CD4-positive, alpha-beta T cell (primary cell): ENCODE measurements around the gene SCARB1. TPM values are rescaled to one million over a fixed set of nuclear protein-coding genes. Genes with fewer than 3 reads are reported as not detected.

Source experiments
- ATAC-seq: fragments of 200-7000 bp; cut with Tn5 transposase; one replicate; pipeline ENCODE4 v1.10.0; 2022; ENCODE audit warnings: mild to moderate bottlenecking; ENCODE audit not compliant: poor library complexity
- CTCF ChIA-PET: fragments of 350-600 bp; sonication (Branson Sonifier 250); formaldehyde crosslinking; loops from one replicate; lab custom pipeline; 2021; ENCODE audit warnings: antibody characterized with exemption, inconsistent platforms; lab: Charles Lee
- POLR2A ChIA-PET: fragments of 350-600 bp; sonication (Branson Sonifier 250); formaldehyde crosslinking; loops from one replicate; lab custom pipeline; 2021; ENCODE audit warnings: antibody characterized with exemption, inconsistent platforms; lab: Charles Lee
- DNase-seq, 14 experiments: peaks; one replicate each; pipeline ENCODE4 v3.0.0-alpha.2; 2013 to 2020; ENCODE audit warnings: mixed read lengths in 2 of 14
- H3K27ac ChIP-seq, 2 donors: one replicate each; pipeline versions ENCODE4 v1.5.1 to v1.7.0; 2013; ENCODE audit warnings: low read length in 2 of 2, low read depth in 1 of 2, mild to moderate bottlenecking in 1 of 2
- H3K27me3 ChIP-seq, 2 experiments: 1 replicate in 1 of 2; 2 replicates in 1 of 2; pipeline versions ENCODE4 v1.6.1 to v1.7.0; 2013; ENCODE audit warnings: low read length in 2 of 2, control low read depth in 1 of 2, mild to moderate bottlenecking in 1 of 2, moderate library complexity in 1 of 2; ENCODE audit not compliant: insufficient read depth in 2 of 2, control insufficient read depth in 1 of 2
- H3K36me3 ChIP-seq: one replicate; pipeline ENCODE4 v1.6.1; 2013; ENCODE audit warnings: low read length, control low read depth; ENCODE audit not compliant: insufficient read depth
- H3K4me1 ChIP-seq: one replicate; pipeline ENCODE4 v1.6.1; 2013; ENCODE audit warnings: low read length, control low read depth; ENCODE audit not compliant: insufficient read depth
- H3K4me3 ChIP-seq: one replicate; pipeline ENCODE4 v1.5.1; 2013; ENCODE audit warnings: mild to moderate bottlenecking, low read length, moderate library complexity
- H3K9me3 ChIP-seq, 2 experiments: 1 replicate in 1 of 2; 2 replicates in 1 of 2; pipeline versions ENCODE4 v1.6.1 to v1.7.0; 2013; ENCODE audit warnings: low read length in 2 of 2, mild to moderate bottlenecking in 2 of 2, control low read depth in 1 of 2, moderate library complexity in 1 of 2; ENCODE audit not compliant: control insufficient read depth in 1 of 2, insufficient read depth in 1 of 2
- H3K27ac Mint-ChIP-seq: one replicate; pipeline ENCODE4 v1.8.0; 2020; ENCODE audit warnings: mixed read lengths
- H3K27me3 Mint-ChIP-seq: one replicate; pipeline ENCODE4 v1.8.0; 2021; ENCODE audit warnings: mixed read lengths
- H3K36me3 Mint-ChIP-seq: one replicate; pipeline ENCODE4 v1.8.0; 2021; ENCODE audit warnings: low read depth, mixed read lengths
- H3K4me1 Mint-ChIP-seq: one replicate; pipeline ENCODE4 v1.8.0; 2021; ENCODE audit warnings: low read depth, mixed read lengths
- H3K4me3 Mint-ChIP-seq: one replicate; pipeline ENCODE4 v1.8.0; 2020; ENCODE audit warnings: mild to moderate bottlenecking, mixed read lengths
- H3K9me3 Mint-ChIP-seq: one replicate; pipeline ENCODE4 v1.8.0; 2020; ENCODE audit warnings: mixed read lengths
- intact Hi-C, 2 experiments: fragments of 100-400 bp; cut with DNase I in 1 of 2; cut with micrococcal nuclease in 1 of 2; formaldehyde crosslinking; loops; one replicate each; pipeline versions ENCODE4 v1.15.1 to v1.9.0; 2023 to 2025; cut with DNase I, micrococcal nuclease
- total RNA-seq, 174 experiments: library from RNA in 2 of 174; stranded (reverse) in 2 of 174; gene quantifications; one replicate each; pipeline ENCODE4 v1.2.3 and lab custom pipeline; 2021 to 2026
- TF ChIP-seq, protein P1 (sequence below): fragments of 200-600 bp; IDR thresholded peaks from one replicate; pipeline ENCODE4 v1.8.0; 2022; ENCODE audit warnings: antibody characterized with exemption, mild to moderate bottlenecking

SCARB1 gene
- total RNA-seq, 2 experiments from 2014 or later = 2.3 to 3.7 TPM

DNA sequence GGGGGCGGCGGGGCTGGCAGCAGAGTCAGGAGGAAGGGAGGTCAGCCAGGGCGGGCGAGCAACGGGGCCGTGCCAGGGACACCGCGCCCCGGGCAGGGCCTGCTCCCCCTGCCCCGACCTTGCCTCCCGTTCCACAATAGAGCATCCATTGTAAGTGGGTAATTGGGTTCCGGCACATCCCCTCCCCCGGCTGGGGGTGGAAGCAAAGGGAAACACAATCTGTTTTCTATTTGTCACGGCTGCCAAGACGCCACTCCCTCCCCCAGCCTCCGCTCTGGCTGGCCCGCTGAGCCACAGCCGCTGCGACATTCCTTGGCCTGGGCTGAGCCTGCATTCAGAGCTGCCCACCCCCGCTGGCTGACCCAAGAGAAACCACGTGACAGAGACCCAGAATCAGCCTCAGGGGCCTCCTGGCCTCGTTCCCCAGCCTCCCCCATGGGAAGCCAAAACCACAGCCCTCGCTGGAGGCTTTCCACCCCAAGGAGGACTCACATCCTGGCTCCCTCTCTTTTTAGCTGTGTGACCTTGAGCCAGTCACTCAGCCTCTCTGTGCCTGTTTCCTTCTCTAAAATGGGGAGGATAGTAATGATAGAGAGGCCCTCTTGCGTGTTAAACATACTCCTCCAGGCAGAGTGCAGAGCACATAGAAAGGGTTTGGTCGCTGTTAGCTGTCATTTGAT, 117.6 kb downstream of the SCARB1 start:
- Histone ChIP-seq H3K27me3 (peaks cover 0 to 1% of the 10 kb centered on the region in 2 experiments), H3K27ac (no peak overlapping the region), H3K36me3 (no peaks in the 10 kb centered on the region), H3K4me1 (peaks cover 6% of the 10 kb centered on the region), H3K4me3 (no peak overlapping the region), H3K9me3 (peaks cover 0 to 2% of the 10 kb centered on the region in 2 experiments)
- Mint-ChIP-seq H3K36me3 (no peaks in the 10 kb centered on the region), H3K4me3 (peak overlapping the region; percentile 54), H3K9me3 (no peaks in the 10 kb centered on the region), H3K4me1 (peaks cover 12% of the 10 kb centered on the region), H3K27ac (no peak overlapping the region), H3K27me3 (peaks cover 12% of the 10 kb centered on the region)
- peak; percentile 68 for ATAC-seq
- DNase-seq = peak in 4 of 14 experiments; percentile 9 to 50 (median 32)
- intact Hi-C loops = no loop called here
- TF ChIP-seq, protein P1, sequence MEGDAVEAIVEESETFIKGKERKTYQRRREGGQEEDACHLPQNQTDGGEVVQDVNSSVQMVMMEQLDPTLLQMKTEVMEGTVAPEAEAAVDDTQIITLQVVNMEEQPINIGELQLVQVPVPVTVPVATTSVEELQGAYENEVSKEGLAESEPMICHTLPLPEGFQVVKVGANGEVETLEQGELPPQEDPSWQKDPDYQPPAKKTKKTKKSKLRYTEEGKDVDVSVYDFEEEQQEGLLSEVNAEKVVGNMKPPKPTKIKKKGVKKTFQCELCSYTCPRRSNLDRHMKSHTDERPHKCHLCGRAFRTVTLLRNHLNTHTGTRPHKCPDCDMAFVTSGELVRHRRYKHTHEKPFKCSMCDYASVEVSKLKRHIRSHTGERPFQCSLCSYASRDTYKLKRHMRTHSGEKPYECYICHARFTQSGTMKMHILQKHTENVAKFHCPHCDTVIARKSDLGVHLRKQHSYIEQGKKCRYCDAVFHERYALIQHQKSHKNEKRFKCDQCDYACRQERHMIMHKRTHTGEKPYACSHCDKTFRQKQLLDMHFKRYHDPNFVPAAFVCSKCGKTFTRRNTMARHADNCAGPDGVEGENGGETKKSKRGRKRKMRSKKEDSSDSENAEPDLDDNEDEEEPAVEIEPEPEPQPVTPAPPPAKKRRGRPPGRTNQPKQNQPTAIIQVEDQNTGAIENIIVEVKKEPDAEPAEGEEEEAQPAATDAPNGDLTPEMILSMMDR = no peak
- POLR2A ChIA-PET = no interaction called here
- CTCF ChIA-PET = no interaction called here

DNA sequence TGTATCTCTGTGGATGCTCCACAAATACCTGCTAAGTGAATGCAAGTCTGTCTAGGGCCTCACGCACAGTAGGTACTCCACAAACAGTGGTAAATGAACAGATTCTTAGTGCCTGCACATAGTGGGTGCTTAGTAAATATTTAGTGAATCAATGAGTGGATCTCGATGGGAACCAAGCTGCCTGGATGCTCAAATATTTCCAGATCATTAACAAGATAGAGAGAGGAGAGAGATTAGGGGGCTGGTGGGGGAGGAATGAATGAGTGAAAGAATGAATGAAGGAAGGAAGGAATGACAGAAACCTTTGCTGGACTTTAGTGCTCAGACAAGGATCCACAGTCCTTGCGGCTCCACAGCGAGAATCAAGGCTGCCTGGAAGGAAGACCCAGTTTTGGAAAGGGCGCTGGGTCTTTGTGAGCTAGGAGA, 118.2 kb downstream of the SCARB1 start:
- Histone ChIP-seq H3K27ac (no peak overlapping the region), H3K4me3 (no peak overlapping the region), H3K27me3 (no peaks in the 10 kb centered on the region), H3K36me3 (no peaks in the 10 kb centered on the region), H3K4me1 (peaks cover 12% of the 10 kb centered on the region), H3K9me3 (peaks cover 0 to 7% of the 10 kb centered on the region in 2 experiments)
- intact Hi-C loops = no loop called here
- no peak overlapping the region for H3K4me3 Mint-ChIP-seq
- no peaks in the 10 kb centered on the region for H3K36me3 Mint-ChIP-seq
- H3K4me1 Mint-ChIP-seq = peaks cover 16% of the 10 kb centered on the region
- H3K27me3 Mint-ChIP-seq = peaks cover 12% of the 10 kb centered on the region
- POLR2A ChIA-PET = no interaction called here
- no peak overlapping the region for H3K27ac Mint-ChIP-seq
- ATAC-seq = no peak
- TF ChIP-seq, protein P1 = no peak
- H3K9me3 Mint-ChIP-seq = no peaks in the 10 kb centered on the region
- CTCF ChIA-PET = no interaction called here
- no peak for DNase-seq

DNA sequence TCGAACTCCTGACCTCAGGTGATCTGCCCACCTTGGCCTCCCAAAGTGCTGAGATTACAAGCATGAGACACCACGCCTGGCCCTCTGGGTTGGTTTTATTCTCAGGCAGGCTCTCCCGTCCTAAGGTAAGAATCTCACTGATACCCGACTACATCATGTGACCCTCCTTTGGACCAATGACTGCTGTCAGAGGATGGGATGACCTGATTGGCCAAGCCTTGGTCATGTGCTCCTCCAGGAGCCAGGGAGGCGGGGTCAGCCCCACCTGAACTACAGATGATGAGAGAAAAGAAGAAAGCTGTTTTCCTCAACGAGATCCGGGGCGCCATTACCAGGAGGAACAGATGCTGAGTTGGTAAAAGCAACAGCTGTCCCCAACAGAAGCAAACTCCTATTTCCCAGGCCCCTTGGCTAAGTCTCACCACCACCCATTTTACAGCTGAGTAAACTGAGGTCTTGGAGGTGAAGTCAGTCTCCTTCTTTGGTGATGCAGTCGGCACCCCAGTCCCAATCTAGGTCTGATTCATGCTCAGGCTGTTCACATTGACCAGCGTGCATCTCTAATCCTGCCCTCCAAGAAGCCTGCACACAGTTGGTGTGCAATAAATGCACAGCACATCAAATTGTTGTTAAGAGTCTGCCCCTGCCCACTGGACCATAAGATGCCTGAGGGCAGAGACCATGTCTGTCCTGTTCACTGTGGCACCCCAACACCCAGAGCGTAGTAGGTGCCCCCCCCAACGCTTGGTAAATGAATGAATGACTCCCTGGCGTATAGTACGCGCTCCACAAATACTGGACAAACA, 118.8 kb downstream of the SCARB1 start:
- intact Hi-C loops = no loop called here
- Histone ChIP-seq H3K9me3 (peaks cover 0 to 7% of the 10 kb centered on the region in 2 experiments), H3K27me3 (no peaks in the 10 kb centered on the region), H3K36me3 (no peaks in the 10 kb centered on the region), H3K4me3 (no peak overlapping the region), H3K4me1 (peaks cover 12% of the 10 kb centered on the region), H3K27ac (no peak overlapping the region)
- Mint-ChIP-seq H3K36me3 (no peaks in the 10 kb centered on the region), H3K27ac (no peak overlapping the region), H3K4me1 (peaks cover 20% of the 10 kb centered on the region), H3K4me3 (no peak overlapping the region), H3K27me3 (peaks cover 12% of the 10 kb centered on the region), H3K9me3 (no peaks in the 10 kb centered on the region)
- ChIA-PET POLR2A (no interaction called here), CTCF (no interaction called here)
- TF ChIP-seq, protein P1 = no peak
- DNase-seq (no peak), ATAC-seq (no peak)
